Parathyroid adenoma (tissue), 2 donors: Measurements from ENCODE around the gene GTF3C4.

Source experiments
- H2AFZ ChIP-seq: fragments of 300-600 bp; sonication (generic); one replicate; pipeline ENCODE4 v1.7.0; 2017; ENCODE audit warnings: antibody characterized with exemption, mild to moderate bottlenecking
- H3K27ac ChIP-seq: fragments of 300-600 bp; sonication (generic); one replicate; pipeline ENCODE4 v1.7.0; 2017
- H3K27me3 ChIP-seq: fragments of 300-600 bp; sonication (generic); one replicate; pipeline ENCODE4 v1.7.0; 2017; ENCODE audit warnings: low read length; ENCODE audit not compliant: control insufficient read depth, insufficient read depth
- H3K36me3 ChIP-seq: fragments of 300-600 bp; sonication (generic); one replicate; pipeline ENCODE4 v1.7.0; 2017; ENCODE audit warnings: low read length; ENCODE audit not compliant: control insufficient read depth, insufficient read depth
- H3K4me1 ChIP-seq: fragments of 300-600 bp; sonication (generic); one replicate; pipeline ENCODE4 v1.7.0; 2017; ENCODE audit warnings: control low read depth
- H3K4me2 ChIP-seq: fragments of 300-600 bp; sonication (generic); one replicate; pipeline ENCODE4 v1.7.0; 2017; ENCODE audit warnings: low read length
- H3K4me3 ChIP-seq: fragments of 300-600 bp; sonication (generic); one replicate; pipeline ENCODE4 v1.7.0; 2017; ENCODE audit warnings: low read depth, low read length
- H3K79me2 ChIP-seq: fragments of 300-600 bp; sonication (generic); one replicate; pipeline ENCODE4 v1.7.0; 2017; ENCODE audit warnings: control low read depth
- H3K9ac ChIP-seq: fragments of 300-600 bp; sonication (generic); one replicate; pipeline ENCODE4 v1.7.0; 2017; ENCODE audit warnings: mild to moderate bottlenecking
- H3K9me3 ChIP-seq: fragments of 300-600 bp; sonication (generic); one replicate; pipeline ENCODE4 v1.7.0; 2017; ENCODE audit warnings: low read length; ENCODE audit not compliant: control insufficient read depth
- TF ChIP-seq, protein P1 (sequence below): fragments of 300-600 bp; sonication (generic); IDR thresholded peaks from one replicate; pipeline ENCODE4 v1.7.0; 2017; ENCODE audit warnings: antibody characterized with exemption, mild to moderate bottlenecking
- donor health status: primary hyperparathyroidism.

GTF3C4 gene

DNA sequence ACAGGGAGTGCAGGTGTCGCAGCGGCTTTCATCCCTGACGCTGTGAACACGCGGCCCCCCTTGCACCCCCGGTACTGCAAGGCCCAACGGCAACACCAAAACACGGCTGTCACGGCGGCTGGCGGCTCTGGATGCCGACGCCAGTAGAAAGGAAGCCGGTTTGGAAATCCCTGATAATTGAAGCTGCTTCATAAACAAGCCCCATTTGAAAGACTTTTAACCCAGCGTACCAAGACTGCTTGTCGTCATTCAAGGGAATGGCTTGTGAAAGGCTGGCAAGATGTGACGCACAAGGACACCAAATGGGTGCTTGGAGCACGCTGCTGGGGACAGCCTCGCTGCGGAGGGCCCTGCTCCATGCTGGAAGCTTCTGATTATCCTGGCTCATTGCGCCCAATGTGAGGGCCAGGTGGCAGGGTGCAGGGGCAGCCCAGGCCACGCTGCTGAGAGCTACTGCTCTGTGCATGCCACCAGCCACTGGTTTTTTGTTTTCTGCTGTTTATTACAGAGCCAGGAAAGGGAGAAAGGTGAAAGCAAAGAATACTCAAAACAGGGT lies 63.1 kb downstream of the GTF3C4 start:
- Histone ChIP-seq H3K4me2 (no peak overlapping the region), H3K27me3 (no peaks in the 10 kb centered on the region), H3K79me2 (no peaks in the 10 kb centered on the region), H3K36me3 (no peaks in the 10 kb centered on the region), H3K4me3 (no peak overlapping the region), H3K27ac (no peak overlapping the region), H3K9ac (no peak overlapping the region), H3K9me3 (no peaks in the 10 kb centered on the region), H3K4me1 (no peaks in the 10 kb centered on the region), H2AFZ (no peak overlapping the region)
- TF ChIP-seq, protein P1, sequence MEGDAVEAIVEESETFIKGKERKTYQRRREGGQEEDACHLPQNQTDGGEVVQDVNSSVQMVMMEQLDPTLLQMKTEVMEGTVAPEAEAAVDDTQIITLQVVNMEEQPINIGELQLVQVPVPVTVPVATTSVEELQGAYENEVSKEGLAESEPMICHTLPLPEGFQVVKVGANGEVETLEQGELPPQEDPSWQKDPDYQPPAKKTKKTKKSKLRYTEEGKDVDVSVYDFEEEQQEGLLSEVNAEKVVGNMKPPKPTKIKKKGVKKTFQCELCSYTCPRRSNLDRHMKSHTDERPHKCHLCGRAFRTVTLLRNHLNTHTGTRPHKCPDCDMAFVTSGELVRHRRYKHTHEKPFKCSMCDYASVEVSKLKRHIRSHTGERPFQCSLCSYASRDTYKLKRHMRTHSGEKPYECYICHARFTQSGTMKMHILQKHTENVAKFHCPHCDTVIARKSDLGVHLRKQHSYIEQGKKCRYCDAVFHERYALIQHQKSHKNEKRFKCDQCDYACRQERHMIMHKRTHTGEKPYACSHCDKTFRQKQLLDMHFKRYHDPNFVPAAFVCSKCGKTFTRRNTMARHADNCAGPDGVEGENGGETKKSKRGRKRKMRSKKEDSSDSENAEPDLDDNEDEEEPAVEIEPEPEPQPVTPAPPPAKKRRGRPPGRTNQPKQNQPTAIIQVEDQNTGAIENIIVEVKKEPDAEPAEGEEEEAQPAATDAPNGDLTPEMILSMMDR, result no peak

DNA sequence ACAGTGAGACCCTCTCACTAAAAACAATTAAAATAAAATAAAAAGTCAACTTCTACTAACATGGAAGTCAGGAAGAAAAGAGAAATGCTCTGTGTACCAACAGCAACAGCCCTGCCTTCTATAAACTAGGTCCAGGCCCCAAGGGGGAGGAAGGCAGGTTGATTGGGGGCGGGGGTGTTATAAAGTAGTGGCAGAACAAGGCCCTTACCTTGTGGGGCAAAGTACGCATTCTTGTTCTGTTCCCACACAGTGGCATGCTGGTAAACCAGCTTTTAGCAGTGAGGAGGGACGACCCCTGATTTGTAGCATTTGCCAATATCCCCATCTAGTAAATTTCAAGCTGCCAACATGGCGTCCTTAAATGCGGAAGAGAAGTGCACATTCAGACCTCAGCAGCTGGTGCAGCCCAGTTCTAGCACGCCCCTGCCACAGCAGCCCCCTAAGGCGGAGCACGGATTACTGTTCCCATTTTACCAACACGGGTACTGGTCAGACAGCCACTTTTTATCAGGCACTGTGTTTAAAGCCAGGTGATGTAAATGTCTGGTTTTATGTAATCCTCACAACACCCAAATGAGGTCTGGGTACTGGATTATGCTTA lies 69.5 kb downstream of the GTF3C4 start:
- Histone ChIP-seq H3K27me3 (no peaks in the 10 kb centered on the region), H3K4me1 (no peaks in the 10 kb centered on the region), H3K9me3 (no peaks in the 10 kb centered on the region), H3K27ac (no peak overlapping the region), H3K4me2 (no peak overlapping the region), H3K79me2 (no peaks in the 10 kb centered on the region), H3K9ac (no peak overlapping the region), H2AFZ (no peak overlapping the region), H3K36me3 (no peaks in the 10 kb centered on the region), H3K4me3 (no peak overlapping the region)
- TF ChIP-seq, protein P1, result no peak

DNA sequence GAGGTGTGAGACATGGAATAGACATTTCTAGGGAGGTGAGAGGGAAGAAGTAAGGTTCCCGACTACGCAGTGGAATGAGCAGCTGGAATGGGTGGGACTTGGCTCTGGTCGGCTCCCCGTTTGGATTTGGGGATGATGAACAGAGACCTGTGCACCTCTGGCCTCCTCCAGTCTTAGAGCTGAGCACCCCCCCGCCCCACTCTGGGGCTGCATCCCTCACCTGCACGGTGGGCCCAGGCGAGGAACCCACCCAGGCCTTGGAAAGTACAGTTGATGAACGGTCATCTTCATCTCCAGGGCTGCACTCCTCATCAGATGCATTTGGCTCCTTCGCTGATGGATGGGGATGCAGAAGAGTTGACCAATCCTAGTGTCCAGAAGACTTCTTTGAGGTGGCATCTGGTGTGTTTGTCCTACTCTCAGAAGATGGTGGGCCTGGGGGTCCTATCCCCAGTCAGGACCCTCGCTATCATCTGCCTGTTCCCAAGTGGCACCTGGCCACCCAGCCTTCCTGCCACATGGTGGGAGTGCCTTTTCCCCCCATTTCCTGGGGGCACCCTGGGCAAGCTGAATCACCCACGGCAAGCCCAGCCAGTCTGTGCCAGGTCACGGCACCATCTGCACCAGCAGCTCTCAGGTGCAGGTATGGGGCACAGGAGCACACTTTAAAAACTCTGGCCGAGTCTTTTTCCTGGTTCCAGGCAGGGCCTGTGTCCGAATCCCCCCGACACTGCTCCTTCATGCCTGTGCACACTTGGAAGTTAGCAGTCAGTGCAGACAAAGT lies 70.5 kb downstream of the GTF3C4 start:
- no peaks in the 10 kb centered on the region for H3K36me3 ChIP-seq
- no peak overlapping the region for H2AFZ ChIP-seq
- H3K4me2 ChIP-seq, result no peak overlapping the region
- H3K27me3 ChIP-seq, result no peaks in the 10 kb centered on the region
- H3K4me3 ChIP-seq, result no peak overlapping the region
- H3K9ac ChIP-seq, result no peak overlapping the region
- H3K9me3 ChIP-seq, result no peaks in the 10 kb centered on the region
- H3K79me2 ChIP-seq, result no peaks in the 10 kb centered on the region
- TF ChIP-seq, protein P1, result no peak
- no peak overlapping the region for H3K27ac ChIP-seq
- no peaks in the 10 kb centered on the region for H3K4me1 ChIP-seq

DNA sequence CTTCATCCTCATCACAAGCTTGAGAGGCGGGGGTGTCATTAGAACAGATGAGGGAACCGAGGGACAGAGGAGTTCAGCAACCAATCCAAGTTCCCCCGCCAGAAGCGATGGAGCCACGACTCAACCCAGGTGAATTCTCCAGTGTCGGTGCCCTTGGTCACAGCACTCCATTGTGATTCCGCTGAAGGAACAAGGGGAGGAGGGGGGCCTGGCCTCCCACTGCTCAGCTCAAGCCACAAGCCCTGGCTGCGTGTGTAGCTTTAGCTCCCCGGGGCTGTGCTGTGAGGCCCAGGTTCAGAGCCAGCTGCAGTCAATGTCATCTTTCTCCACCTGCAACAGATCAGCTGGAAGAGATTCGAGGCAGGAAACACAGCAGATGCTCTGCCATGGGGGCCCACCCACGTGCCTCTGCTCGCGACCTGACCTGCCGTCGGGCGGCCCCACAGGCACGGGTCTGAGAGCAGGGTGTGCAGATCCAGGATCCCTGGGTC lies 72.6 kb downstream of the GTF3C4 start:
- no peak overlapping the region for H3K4me3 ChIP-seq

More for the DNA sequence above, 72.6 kb downstream of the GTF3C4 start:
- TF ChIP-seq, protein P1, result no peak
- Histone ChIP-seq H3K27ac (no peak overlapping the region), H3K4me2 (no peak overlapping the region), H3K79me2 (no peaks in the 10 kb centered on the region), H3K27me3 (no peaks in the 10 kb centered on the region), H3K36me3 (no peaks in the 10 kb centered on the region), H3K9ac (no peak overlapping the region), H3K9me3 (no peaks in the 10 kb centered on the region), H2AFZ (no peak overlapping the region), H3K4me1 (no peaks in the 10 kb centered on the region)
